Body of pancreas (tissue), 4 donors: Measurements from ENCODE around the gene CAPN8. TPM values are rescaled to one million over a fixed set of nuclear protein-coding genes. Genes with fewer than 3 reads are reported as not detected.
A peak's percentile ranks its signal among the peaks of the same experiment; 100 is the strongest.

ENCODE experiments used
- ATAC-seq: fragments of 150-250 bp; one replicate; pipeline ENCODE4 v1.9.1; 2016
- DNase-seq, 4 donors: peaks; one replicate each; pipeline ENCODE4 v3.0.0-alpha.2; 2019
- H3K27ac ChIP-seq, 4 donors: fragments of 200-600 bp; sonication (generic); 1 replicate in 3 of 4; 2 replicates in 1 of 4; pipeline versions ENCODE4 v1.5.1 to v1.6.1; 2016 to 2019; ENCODE audit warnings: mild to moderate bottlenecking in 1 of 4, mixed read lengths in 1 of 4, moderate library complexity in 1 of 4
- H3K27me3 ChIP-seq, 2 donors: fragments of 200-600 bp; sonication (generic); one replicate each; pipeline ENCODE4 v1.6.0; 2016; ENCODE audit warnings: mild to moderate bottlenecking in 1 of 2
- H3K36me3 ChIP-seq, 2 donors: fragments of 200-600 bp; sonication (generic); replicated peaks in 1 of 2; 2 replicates each; pipeline ENCODE4 v1.5.1; 2016; ENCODE audit warnings: low read depth in 2 of 2; ENCODE audit not compliant: insufficient read depth in 1 of 2
- H3K4me1 ChIP-seq: fragments of 200-600 bp; sonication (generic); one replicate; pipeline ENCODE4 v1.6.0; 2016
- H3K4me3 ChIP-seq, 2 donors: fragments of 200-600 bp; sonication (generic); 1 replicate in 1 of 2; 2 replicates in 1 of 2; pipeline ENCODE4 v1.5.1; 2016 to 2019
- H3K9me3 ChIP-seq, 3 donors: fragments of 200-600 bp; sonication (generic); 1 replicate in 2 of 3; 2 replicates in 1 of 3; pipeline ENCODE4 v1.5.1; 2016
- CTCF ChIP-seq, 7 experiments: fragments of 450-650 bp in 4 of 7; fragments of 200-600 bp in 3 of 7; sonication (generic) in 3 of 7; IDR thresholded peaks; one replicate each; pipeline ENCODE4 v1.5.1; 2016 to 2019; ENCODE audit warnings: antibody characterized with exemption in 7 of 7
- POLR2A ChIP-seq, 3 donors: fragments of 450-650 bp; IDR thresholded peaks; one replicate each; pipeline ENCODE4 v1.6.1; 2016; ENCODE audit warnings: antibody characterized with exemption in 3 of 3, mild to moderate bottlenecking in 2 of 3
- WGBS, 2 donors: methylation state at CpG; one replicate each; pipeline ENCODE4 v1.1.5; 2017; 5-methylcytosine and 5-hydroxymethylcytosine counted together
- intact Hi-C: fragments of 100-400 bp; cut with DNase I; formaldehyde crosslinking; loops from one replicate; pipeline ENCODE4 v1.15.1; 2023
- total RNA-seq, 2 donors: library from RNA; depleted of rRNA; stranded (reverse); fragments of >200 nt; gene quantifications; one replicate each; pipeline ENCODE4 v1.1.0, GENCODE V29; 2016

Gene CAPN8
- total RNA-seq, 2 donors from 2014 or later = 43.1 TPM; not detected in 1

- no peaks in the 10 kb centered on the region for H3K27me3 ChIP-seq
- no peak overlapping the region for H3K27ac ChIP-seq
- peaks cover 8% of the 10 kb centered on the region for H3K4me1 ChIP-seq
- intact Hi-C loops = no loop called here
- peak in 2 of 4 donors; percentile 14 to 27 for DNase-seq
- H3K9me3 ChIP-seq = no peaks in the 10 kb centered on the region
- 49 to 60% methylated on average over 7 of the region's 7 CpGs for WGBS, 2 donors
- ATAC-seq = no peak
- H3K36me3 ChIP-seq = no peaks in the 10 kb centered on the region
- no peak for TF ChIP-seq POLR2A (IDR thresholded peaks at IDR 0.05)
- no peak for TF ChIP-seq CTCF (IDR thresholded peaks at IDR 0.05)
- no peak overlapping the region for H3K4me3 ChIP-seq
These were observed 23.9 kb downstream of the CAPN8 start for GRCh38 chr1:223641523-223642039.

GRCh38 chr1:223639331-223639749, 26.2 kb downstream of the CAPN8 start:
- Histone ChIP-seq H3K4me3 (no peak overlapping the region), H3K27ac (peak overlapping the region in 1 of 4 donors; percentile 29), H3K9me3 (no peaks in the 10 kb centered on the region), H3K36me3 (no peaks in the 10 kb centered on the region), H3K27me3 (no peaks in the 10 kb centered on the region), H3K4me1 (peaks cover 8% of the 10 kb centered on the region)
- 18 to 20% methylated on average over 2 of the region's 2 CpGs for WGBS, 2 donors
- intact Hi-C loops = no loop called here
- ATAC-seq (peak; percentile 45), DNase-seq (peak in 1 of 4 donors; percentile 36)
- TF ChIP-seq POLR2A (IDR thresholded peaks at IDR 0.05) (no peak), CTCF (IDR thresholded peaks at IDR 0.05) (no peak)

- no peaks in the 10 kb centered on the region for H3K4me1 ChIP-seq
- intact Hi-C loops = no loop called here
- ATAC-seq (no peak), DNase-seq (no peak)
- no peak overlapping the region for H3K4me3 ChIP-seq
- WGBS, 2 donors = 37 to 54% methylated on average over 4 of the region's 4 CpGs
- peak overlapping the region in 1 of 4 donors; percentile 15 for H3K27ac ChIP-seq
- no peaks in the 10 kb centered on the region for H3K36me3 ChIP-seq
- no peaks in the 10 kb centered on the region for H3K27me3 ChIP-seq
- no peaks in the 10 kb centered on the region for H3K9me3 ChIP-seq
- TF ChIP-seq CTCF (IDR thresholded peaks at IDR 0.05) (no peak), POLR2A (IDR thresholded peaks at IDR 0.05) (no peak)
These were observed 30.3 kb downstream of the CAPN8 start for GRCh38 chr1:223635236-223635635.

GRCh38 chr1:223634423-223634822, 31.1 kb downstream of the CAPN8 start:
- no peaks in the 10 kb centered on the region for H3K4me1 ChIP-seq
- no peaks in the 10 kb centered on the region for H3K36me3 ChIP-seq
- H3K9me3 ChIP-seq = no peaks in the 10 kb centered on the region
- H3K27ac ChIP-seq = no peak overlapping the region
- no peak for DNase-seq
- ATAC-seq = no peak
- no peak overlapping the region for H3K4me3 ChIP-seq
- TF ChIP-seq CTCF (IDR thresholded peaks at IDR 0.05) = no peak
- no peak for TF ChIP-seq POLR2A (IDR thresholded peaks at IDR 0.05)
- intact Hi-C loops = no loop called here
- 75 to 85% methylated on average over 4 of the region's 4 CpGs for WGBS, 2 donors
- H3K27me3 ChIP-seq = no peaks in the 10 kb centered on the region

GRCh38 chr1:223631956-223632355, 33.5 kb downstream of the CAPN8 start:
- Histone ChIP-seq H3K36me3 (no peaks in the 10 kb centered on the region), H3K9me3 (no peaks in the 10 kb centered on the region), H3K27ac (no peak overlapping the region), H3K27me3 (no peaks in the 10 kb centered on the region), H3K4me3 (no peak overlapping the region), H3K4me1 (no peaks in the 10 kb centered on the region)
- intact Hi-C loops = no loop called here
- 83 to 85% methylated on average over 6 of the region's 6 CpGs for WGBS, 2 donors
- no peak for TF ChIP-seq POLR2A (IDR thresholded peaks at IDR 0.05)
- no peak for DNase-seq
- ATAC-seq = no peak
